Measurements from ENCODE around the gene SLC39A5.

Gene SLC39A5

GRCh38 chr12:56216461-56216860 is 13.4 kb upstream of the SLC39A5 start:
- Histone ChIP-seq H3K9me3 (no peaks in the 10 kb centered on the region), H3K36me3 (peaks cover 50 to 61% (median 60%) of the 10 kb centered on the region in 3 donors), H3K4me3 (no peak overlapping the region), H3K27ac (no peak overlapping the region), H3K27me3 (no peaks in the 10 kb centered on the region), H3K4me1 (peaks cover 0 to 45% (median 26%) of the 10 kb centered on the region in 4 donors)
- DNase-seq, result no peak
- no peak for TF ChIP-seq CTCF (IDR thresholded peaks at IDR 0.05)
- intact Hi-C loops (cut with DNase I; ENCODE audit: low total_unique reads), result no loop called here

- H3K27me3 ChIP-seq, result no peaks in the 10 kb centered on the region
- peaks cover 17 to 27% (median 27%) of the 10 kb centered on the region in 3 donors for H3K36me3 ChIP-seq
- TF ChIP-seq CTCF (IDR thresholded peaks at IDR 0.05), result no peak
- peaks cover 0 to 65% (median 39%) of the 10 kb centered on the region in 4 donors for H3K4me1 ChIP-seq
- intact Hi-C loops (cut with DNase I; ENCODE audit: low total_unique reads), result no loop called here
- peak overlapping the region in 1 of 2 donors; percentile 84 for H3K4me3 ChIP-seq
- no peaks in the 10 kb centered on the region for H3K9me3 ChIP-seq
- H3K27ac ChIP-seq, result peak overlapping the region; percentile 92
- no peak for DNase-seq
Observed at GRCh38 chr12:56219840-56220239, 10.0 kb upstream of the SLC39A5 start.

- TF ChIP-seq CTCF (IDR thresholded peaks at IDR 0.05), result no peak
- peaks cover 0 to 70% (median 46%) of the 10 kb centered on the region in 4 donors for H3K4me1 ChIP-seq
- no peaks in the 10 kb centered on the region for H3K27me3 ChIP-seq
- peak overlapping the region; percentile 73 to 84 for H3K4me3 ChIP-seq
- no peaks in the 10 kb centered on the region for H3K9me3 ChIP-seq
- no peak for DNase-seq
- H3K36me3 ChIP-seq, result peaks cover 11 to 22% (median 18%) of the 10 kb centered on the region in 3 donors
- H3K27ac ChIP-seq, result peak overlapping the region; percentile 92
- intact Hi-C loops (cut with DNase I; ENCODE audit: low total_unique reads), result no loop called here
Observed at GRCh38 chr12:56220611-56221231, 9.1 kb upstream of the SLC39A5 start.

- DNase-seq, result peak; percentile 59 to 88
- peak overlapping the region; percentile 92 for H3K27ac ChIP-seq
- H3K4me3 ChIP-seq, result peak overlapping the region; percentile 73 to 84
- intact Hi-C loops (cut with DNase I; ENCODE audit: low total_unique reads), result no loop called here
- no peak for TF ChIP-seq CTCF (IDR thresholded peaks at IDR 0.05)
- no peaks in the 10 kb centered on the region for H3K27me3 ChIP-seq
- no peaks in the 10 kb centered on the region for H3K9me3 ChIP-seq
- peaks cover 0 to 67% (median 46%) of the 10 kb centered on the region in 4 donors for H3K4me1 ChIP-seq
- peaks cover 5 to 22% (median 12%) of the 10 kb centered on the region in 3 donors for H3K36me3 ChIP-seq
Observed at GRCh38 chr12:56221232-56221756, 8.6 kb upstream of the SLC39A5 start.

GRCh38 chr12:56221757-56222530 is 7.9 kb upstream of the SLC39A5 start, which contains the start of gene RNF41:
Gene RNF41 (minus strand): TSS chr12:56221922. CDS start chr12:56214047, 7,875 bp downstream.
- H3K36me3 ChIP-seq, result peaks cover 0 to 18% (median 7%) of the 10 kb centered on the region in 3 donors
- H3K4me3 ChIP-seq, result peak within 1 kb of the TSS; percentile 73 to 84
- no peaks in the 10 kb centered on the region for H3K27me3 ChIP-seq
- peaks cover 0 to 62% (median 44%) of the 10 kb centered on the region in 4 donors for H3K4me1 ChIP-seq
- peak within 1 kb of the TSS; percentile 92 for H3K27ac ChIP-seq
- peak in 1 of 2 experiments; percentile 36 for TF ChIP-seq CTCF (IDR thresholded peaks at IDR 0.05)
- DNase-seq, result peak; percentile 97 to 99
- H3K9me3 ChIP-seq, result no peaks in the 10 kb centered on the region
- intact Hi-C loops (cut with DNase I; ENCODE audit: low total_unique reads), result no loop called here
